T-helper 2 cell treated with Interferon-gamma antibody and Interleukin-4, amounts not matched to agents 100 ng/mL and 5 ng/mL, for 36 hours (primary cell): ENCODE results near the gene SYNE4. TPM values are rescaled to one million over a fixed set of nuclear protein-coding genes. Genes with fewer than 3 reads are reported as not detected.
"Not testable (repeated sequence)": the region's sequence is repeated elsewhere in the genome, so short reads cannot be mapped to it uniquely, and the experiment has no call there.

Experiments used
- intact Hi-C: fragments of 100-400 bp; cut with micrococcal nuclease; formaldehyde crosslinking; loops from one replicate; pipeline ENCODE4 v1.15.1; 2023
- total RNA-seq: library from RNA; stranded (reverse); gene quantifications from 2 replicates; pipeline ENCODE4 v1.2.3, GENCODE V29; 2022

SYNE4 gene
- 2.6 and 2.7 TPM in 2 replicates for total RNA-seq

- intact Hi-C loops = no loop called here
Observed at GRCh38 chr19:36008336-36008978, at the start of gene SYNE4. Gene SYNE4 (minus strand): TSS chr19:36008813. CDS start chr19:36008681, 132 bp downstream.

GRCh38 chr19:36054733-36055686 lies 46.4 kb upstream of the SYNE4 start, which contains the start of gene WDR62:
Gene WDR62 (plus strand): TSS chr19:36054897. CDS start chr19:36054972, 75 bp downstream.
- intact Hi-C loops = loop anchor here (1.0 to 10.0 kb wide), 11 partner anchors 41 to 410 kb away; partner anchors contain the start of genes ALKBH6, ARHGAP33, COX6B1 and ETV2

GRCh38 chr19:36054119-36054732 lies 45.6 kb upstream of the SYNE4 start, which contains the start of gene THAP8:
Gene THAP8 (minus strand): TSS chr19:36054285. CDS start chr19:36054217, 68 bp downstream.
- intact Hi-C loops = loop anchor here (1.0 to 10.0 kb wide), 11 partner anchors 40 to 409 kb away; partner anchors contain the start of genes ALKBH6, ARHGAP33, COX6B1 and ETV2

GRCh38 chr19:36051637-36052036 lies 43.0 kb upstream of the SYNE4 start:
- intact Hi-C loops = loop anchor here (5.0 to 10.0 kb wide), 2 partner anchors 349 to 407 kb away; partner anchors contain the start of genes COX6B1, ETV2 and ZBTB32

- intact Hi-C loops = loop anchor here (5.0 to 10.0 kb wide), 2 partner anchors 349 to 406 kb away; partner anchors contain the start of genes COX6B1, ETV2 and ZBTB32
Observed at GRCh38 chr19:36051236-36051635, 42.6 kb upstream of the SYNE4 start.

- intact Hi-C loops = no loop called here
Observed at GRCh38 chr19:36049080-36049698, 40.6 kb upstream of the SYNE4 start.

GRCh38 chr19:36047835-36048234 lies 39.2 kb upstream of the SYNE4 start:
- intact Hi-C loops = no loop called here

- intact Hi-C loops = no loop called here
Observed at GRCh38 chr19:36046443-36047050, 37.9 kb upstream of the SYNE4 start.

- intact Hi-C loops = no loop called here
Observed at GRCh38 chr19:36043952-36044351, 35.3 kb upstream of the SYNE4 start.

- intact Hi-C loops = no loop called here
Observed at GRCh38 chr19:36041831-36042230, 33.2 kb upstream of the SYNE4 start.

- intact Hi-C loops = not testable (repeated sequence)
Observed at GRCh38 chr19:36041092-36041491, 32.5 kb upstream of the SYNE4 start.

GRCh38 chr19:36040495-36040894 lies 31.9 kb upstream of the SYNE4 start:
- intact Hi-C loops = no loop called here

GRCh38 chr19:36032251-36033104 lies 23.9 kb upstream of the SYNE4 start, which contains the start of gene CLIP3:
Gene CLIP3 (minus strand): TSS chr19:36032873. CDS start chr19:36032357, 516 bp downstream.
- intact Hi-C loops = no loop called here

GRCh38 chr19:36031308-36031707 lies 22.7 kb upstream of the SYNE4 start:
- intact Hi-C loops = no loop called here

- intact Hi-C loops = no loop called here
Observed at GRCh38 chr19:36030264-36031148, 21.9 kb upstream of the SYNE4 start.

GRCh38 chr19:36028313-36029041 lies 19.9 kb upstream of the SYNE4 start:
- intact Hi-C loops = no loop called here

GRCh38 chr19:36027696-36028095 lies 19.1 kb upstream of the SYNE4 start:
- intact Hi-C loops = no loop called here
